A204.1 (cell line): ENCODE measurements around the gene TNFRSF25.
"Not testable (repeated sequence)": the region's sequence is repeated elsewhere in the genome, so short reads cannot be mapped to it uniquely, and the experiment has no call there.

Experiments
- FAIRE-seq: peaks from 2 replicates; lab custom pipeline; 2012; peaks lifted over from hg19 to GRCh38; lab: Jason Lieb, UNC

Gene TNFRSF25

GRCh38 chr1:6501279-6501813 is 35.4 kb upstream of the TNFRSF25 start:
- FAIRE-seq = no peak

DNA sequence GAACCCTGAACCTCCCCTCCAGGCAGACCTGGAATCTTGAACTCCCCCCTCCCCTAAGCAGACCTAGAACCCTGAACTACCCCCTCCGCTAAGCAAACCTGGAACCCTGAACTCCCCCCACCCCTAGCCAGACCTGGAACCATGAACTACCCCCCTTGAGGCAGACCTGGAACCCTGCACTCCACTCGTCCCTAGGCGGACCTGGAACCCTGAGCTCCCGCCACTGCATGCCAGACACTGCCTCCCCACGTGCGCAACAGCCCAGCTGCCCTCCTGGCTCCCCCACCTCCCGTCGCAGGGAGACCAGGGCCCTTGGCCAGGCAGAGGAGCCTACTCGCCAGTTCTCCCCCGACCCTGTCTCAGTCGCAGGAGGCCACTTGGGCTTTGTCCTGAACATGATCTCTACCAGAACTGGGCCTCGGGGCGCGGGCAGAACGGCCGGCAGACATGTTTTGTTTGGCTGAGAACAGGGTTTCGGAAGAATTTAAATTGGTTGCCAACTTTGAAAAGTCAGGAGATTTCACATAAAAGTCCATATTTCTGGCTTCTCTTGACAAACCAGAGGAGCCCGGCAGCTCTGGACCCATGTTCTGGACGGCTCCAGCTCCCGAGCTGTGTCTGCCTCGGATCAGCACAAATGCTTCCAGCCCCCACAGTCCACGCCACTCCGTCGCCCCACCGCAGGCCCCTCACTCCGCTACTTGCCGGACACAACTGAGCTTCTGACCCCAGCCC is 34.7 kb upstream of the TNFRSF25 start:
- FAIRE-seq = no peak

DNA sequence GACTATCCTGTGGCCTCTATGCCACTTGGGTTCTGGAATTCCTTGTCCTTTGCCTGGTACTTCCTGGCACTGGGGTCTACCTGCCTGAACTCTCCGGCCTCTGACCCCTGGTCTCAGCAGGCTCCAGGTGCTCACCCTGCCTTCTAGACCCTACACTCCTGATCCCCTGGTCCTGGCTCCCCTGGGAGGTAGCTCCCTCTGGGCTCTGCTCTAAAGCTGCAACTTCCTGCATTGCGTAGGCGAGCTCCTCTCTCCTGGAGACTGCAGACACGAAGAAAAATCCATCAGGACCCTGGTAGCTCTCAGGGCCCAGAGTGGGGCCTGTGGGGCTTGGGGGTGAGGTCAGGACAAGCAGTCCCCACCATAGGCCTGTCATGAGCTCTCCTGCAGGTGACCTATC is 33.3 kb upstream of the TNFRSF25 start:
- no peak for FAIRE-seq

- FAIRE-seq = no peak
These were observed 32.7 kb upstream of the TNFRSF25 start for GRCh38 chr1:6498576-6499111.

DNA sequence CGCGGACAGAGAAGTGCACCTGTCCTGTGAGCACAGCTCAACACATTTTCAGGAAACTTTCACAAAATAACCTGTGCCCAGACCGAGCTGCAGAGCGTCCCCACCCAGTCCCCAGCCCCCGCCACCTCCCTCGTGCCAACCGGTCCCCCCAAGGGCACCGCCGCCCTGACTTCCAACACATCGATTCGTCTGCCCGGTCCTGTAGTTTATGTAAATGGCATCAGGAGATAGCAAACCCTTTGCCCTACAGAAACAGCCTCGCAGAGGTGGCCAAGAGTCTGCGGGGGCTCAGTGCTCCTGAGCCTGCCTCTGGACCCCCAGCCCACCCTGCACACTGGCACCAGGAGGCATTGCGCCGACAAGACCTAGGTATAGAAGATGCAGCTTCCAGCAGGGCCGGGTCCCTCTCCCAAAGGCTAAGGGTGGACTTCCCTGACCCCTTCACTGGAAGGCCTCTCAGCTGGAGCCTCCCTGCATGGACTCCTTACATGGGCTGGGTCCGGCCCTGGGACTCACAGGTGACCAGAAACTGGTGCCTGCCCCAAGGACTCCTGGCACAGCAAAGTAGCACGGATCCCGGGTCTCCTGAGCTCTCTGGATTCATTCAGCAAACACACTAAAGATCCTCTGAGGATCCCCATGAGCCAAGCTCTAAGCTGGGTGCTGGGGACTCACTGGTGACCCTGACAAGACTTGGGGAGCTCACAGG is 32.0 kb upstream of the TNFRSF25 start:
- FAIRE-seq = no peak

DNA sequence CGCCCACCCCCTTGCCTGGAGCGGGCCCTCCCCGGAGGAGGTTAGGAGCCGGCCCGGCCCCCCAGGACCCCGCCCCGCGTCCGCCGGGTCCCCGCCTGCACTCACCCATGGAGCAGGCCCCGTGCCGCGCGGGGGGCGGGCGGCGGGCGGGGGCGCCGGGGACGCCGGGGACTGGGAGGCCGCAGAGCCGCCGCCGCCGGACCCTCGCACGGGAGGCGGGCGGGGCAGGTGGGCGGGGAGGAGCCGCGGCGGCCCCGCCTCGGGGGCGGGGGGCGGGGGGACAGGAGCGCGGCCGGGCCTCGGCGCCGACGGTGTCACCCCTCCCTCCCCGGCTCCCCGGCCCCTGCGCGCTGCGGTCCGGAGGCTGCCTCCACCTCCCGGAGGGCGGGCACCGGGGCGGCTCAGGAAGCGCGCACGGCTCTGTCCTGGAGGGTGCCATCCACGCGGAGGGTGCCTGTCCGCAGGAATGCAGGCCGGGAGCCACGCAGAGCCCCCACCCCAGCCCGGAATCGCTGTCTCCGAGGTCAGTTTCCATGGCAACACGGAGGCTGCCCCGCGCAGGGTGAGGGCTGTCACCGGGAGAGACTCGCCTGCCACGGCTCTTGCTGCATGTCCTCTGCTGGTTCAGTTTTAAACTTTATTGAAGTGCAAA is 31.4 kb upstream of the TNFRSF25 start:
- no peak for FAIRE-seq

GRCh38 chr1:6496890-6497214 is 30.9 kb upstream of the TNFRSF25 start:
- FAIRE-seq = no peak

GRCh38 chr1:6496365-6496721 is 30.4 kb upstream of the TNFRSF25 start:
- FAIRE-seq = no peak

DNA sequence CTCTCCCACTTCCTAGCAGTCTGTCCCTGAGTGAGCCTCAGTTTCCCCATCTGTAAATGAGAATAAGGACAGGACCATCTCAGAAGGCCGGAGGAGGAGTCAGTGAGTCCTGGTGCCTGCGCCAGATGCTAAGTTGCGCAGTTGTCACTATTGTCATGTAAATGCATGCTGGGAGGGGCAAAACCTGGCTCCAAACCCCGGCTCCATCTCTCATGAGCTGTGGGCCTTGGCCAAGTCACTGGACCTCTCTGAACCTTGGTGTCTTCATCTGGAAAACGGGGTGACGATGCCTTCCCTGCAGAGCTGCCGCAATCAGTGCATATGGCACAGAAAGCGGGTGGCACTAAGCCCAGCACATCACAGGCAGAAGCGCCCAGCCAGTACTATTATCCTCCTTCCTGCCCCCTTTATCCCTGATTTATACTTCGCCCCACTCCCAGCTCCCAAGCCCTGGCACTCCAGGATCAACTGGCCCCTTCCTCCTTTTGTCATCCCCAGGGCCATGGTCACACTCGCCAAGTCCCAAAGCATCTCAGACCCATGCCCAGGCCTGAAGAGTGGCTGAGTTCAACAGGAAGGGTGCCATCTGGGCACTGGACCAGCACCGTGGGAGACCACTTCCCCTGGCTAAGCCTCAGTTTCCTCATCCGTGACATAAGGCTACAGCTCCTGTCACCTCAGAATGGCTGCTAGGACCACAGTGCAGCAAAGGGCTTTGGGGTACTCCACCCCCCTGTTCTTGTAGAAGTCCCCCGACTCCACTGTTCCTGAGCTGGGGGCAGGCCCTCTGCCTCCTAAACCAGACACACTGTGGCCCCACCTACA is 29.8 kb upstream of the TNFRSF25 start:
- FAIRE-seq = no peak

DNA sequence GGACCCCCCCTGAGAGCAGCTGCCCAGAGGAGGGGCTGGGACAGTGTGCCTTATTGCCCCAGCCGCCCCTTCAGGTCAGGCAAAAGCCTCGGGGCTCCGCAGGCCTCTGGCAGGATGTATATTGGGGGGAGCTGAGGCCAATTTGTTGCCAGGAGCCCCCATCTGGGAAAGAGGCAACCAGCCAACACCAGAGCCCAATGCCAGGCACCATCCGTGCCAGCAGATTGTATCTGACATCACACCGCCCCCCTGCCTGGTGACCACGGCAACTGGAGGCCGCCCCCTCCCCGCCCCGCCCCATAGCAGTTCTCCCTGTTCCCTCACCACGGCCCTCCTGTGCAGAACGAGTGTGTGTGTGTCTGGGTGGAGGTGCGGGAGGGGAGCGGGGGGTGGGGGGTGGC is 29.1 kb upstream of the TNFRSF25 start:
- FAIRE-seq = no peak

DNA sequence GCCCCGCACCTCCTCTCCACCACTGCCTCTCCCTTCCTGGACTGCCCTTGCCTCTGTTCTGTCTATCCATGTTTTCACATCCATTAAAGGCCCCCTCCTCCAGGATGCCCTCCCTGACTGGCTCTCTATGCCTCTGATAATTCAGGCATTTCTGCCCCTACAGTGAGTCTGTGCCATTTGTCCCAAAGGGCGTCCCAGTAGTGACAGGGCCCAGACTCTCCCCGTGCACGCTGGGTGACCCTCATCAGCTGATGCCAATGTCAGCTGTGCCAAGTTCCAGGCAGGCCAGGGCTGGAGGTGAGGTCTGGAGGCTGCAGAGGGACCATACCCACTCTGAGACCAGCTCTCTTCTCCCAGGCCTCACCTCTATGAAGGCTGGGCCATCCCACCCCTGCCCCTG is 28.7 kb upstream of the TNFRSF25 start:
- FAIRE-seq = no peak

DNA sequence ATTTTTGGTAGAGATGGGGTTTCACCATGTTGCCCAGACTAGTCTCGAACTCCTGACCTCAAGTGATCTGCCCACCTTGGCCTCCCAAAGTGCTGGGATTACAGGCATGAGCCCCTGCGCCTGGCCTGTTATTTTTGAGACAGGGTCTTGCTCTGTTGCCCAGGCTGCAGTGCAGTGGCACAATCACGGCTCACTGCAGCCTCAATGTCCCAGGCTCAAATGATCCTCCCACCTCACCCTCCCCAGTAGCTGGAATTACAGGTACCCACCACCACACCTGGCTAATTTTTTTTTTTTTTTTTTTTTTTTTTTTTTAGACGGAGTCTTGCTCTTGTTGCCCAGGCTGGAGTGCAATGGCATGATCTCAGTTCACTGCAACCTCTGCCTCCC is 27.9 kb upstream of the TNFRSF25 start:
- not testable (repeated sequence) for FAIRE-seq

- no peak for FAIRE-seq
These were observed 26.0 kb upstream of the TNFRSF25 start for GRCh38 chr1:6491966-6492365.

- FAIRE-seq = no peak
These were observed 25.5 kb upstream of the TNFRSF25 start, which contains the start of gene PLEKHG5 for GRCh38 chr1:6491480-6491962. Gene PLEKHG5 (minus strand): TSS chr1:6491667. CDS start chr1:6477571, 14,096 bp downstream.

DNA sequence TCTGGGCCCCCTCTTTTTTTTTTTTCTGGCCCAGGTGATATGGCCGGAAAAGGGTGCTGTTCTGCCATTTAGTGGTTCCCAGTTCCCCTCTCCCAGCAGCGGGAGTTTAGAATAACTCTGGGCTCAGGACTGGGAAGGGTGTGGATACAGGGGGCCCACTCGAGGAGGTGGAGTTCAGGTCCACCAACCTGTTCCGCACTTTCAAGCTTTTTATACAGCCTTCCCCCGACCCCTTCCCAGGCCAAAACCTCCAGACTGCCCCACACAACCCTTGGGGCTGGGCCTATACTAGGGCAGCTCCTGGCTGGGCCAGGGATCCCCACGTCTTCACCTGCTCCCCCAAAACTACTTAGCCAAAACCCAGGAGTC is 25.1 kb upstream of the TNFRSF25 start:
- FAIRE-seq = no peak

GRCh38 chr1:6490181-6491080 is 24.5 kb upstream of the TNFRSF25 start:
- FAIRE-seq = no peak

DNA sequence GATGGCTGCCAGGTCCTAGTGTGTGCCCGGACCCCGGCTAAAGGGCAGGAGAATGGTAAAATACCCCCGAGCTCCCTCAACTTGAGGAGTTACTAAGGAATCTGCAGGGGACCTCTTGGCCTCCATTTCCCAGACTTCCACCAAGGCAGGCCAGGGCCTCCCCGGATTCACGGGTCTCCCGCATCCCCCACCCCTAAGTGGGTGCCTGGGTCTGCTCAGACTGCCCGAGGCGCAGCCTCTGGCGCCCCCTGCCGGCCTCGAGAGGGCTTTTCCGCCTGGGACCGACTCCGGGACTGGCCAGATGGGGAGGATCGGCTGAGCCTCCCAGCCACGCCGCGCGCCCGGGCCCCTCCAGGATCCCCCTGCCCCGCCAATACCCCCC is 23.8 kb upstream of the TNFRSF25 start:
- FAIRE-seq = no peak

DNA sequence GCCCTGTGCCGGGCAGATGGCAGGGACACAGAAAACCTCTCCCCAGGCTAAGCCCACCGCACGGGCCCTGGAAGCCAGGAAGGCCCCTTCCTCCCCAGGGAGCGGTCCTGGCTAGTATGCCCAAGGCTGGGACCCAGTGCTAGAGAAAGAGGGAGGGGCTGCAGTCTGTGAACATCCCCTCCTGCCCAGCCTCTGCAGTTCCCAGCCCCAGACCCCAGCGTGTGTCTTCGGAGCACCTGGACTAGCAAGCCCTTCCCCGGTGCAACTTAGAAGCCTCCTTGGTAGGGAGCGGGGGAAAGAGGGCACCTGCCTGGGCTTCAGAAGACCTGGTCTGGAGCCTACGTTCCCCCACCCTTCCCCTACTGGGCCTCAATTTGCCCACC is 23.4 kb upstream of the TNFRSF25 start:
- no peak for FAIRE-seq

GRCh38 chr1:6488602-6489382 is 22.8 kb upstream of the TNFRSF25 start:
- no peak for FAIRE-seq

DNA sequence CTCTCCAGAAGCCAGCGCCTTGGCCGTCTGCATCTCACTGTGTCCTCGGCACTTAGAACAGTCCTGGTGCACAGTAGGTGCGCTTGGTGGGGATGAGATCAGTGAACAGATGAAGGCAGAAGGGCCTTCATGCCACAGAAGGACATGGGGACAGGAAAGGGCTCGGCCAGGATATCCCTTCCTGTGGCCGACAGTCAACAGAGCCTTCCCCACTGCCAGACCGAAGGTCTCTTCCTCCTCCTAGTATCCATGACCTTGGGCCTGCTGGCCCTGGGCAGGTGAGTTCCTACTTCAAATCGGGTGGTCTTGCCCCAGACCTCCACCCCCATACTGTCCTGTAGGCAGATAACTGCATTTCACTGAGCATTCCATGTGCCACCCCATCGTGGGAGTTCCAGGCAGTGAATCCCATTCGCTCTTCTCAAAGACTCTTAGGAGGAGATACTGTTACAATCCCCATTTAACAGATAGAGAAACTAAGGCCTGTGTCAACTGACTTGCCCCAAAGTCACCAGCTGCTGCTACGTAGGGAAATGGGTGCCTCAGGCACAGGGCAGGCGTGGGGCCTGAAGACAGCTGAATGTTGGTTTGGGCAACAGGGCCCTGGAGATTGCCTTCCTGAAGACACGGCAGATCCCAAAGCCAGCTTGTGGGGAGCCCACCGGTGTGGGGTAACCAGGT is 22.0 kb upstream of the TNFRSF25 start:
- no peak for FAIRE-seq
